Psoas muscle (tissue), 8 donors: ENCODE measurements around the gene HACL1. TPM values are rescaled to one million over a fixed set of nuclear protein-coding genes. Genes with fewer than 3 reads are reported as not detected.

ENCODE experiments used
- ATAC-seq, 4 donors: fragments of 200-7000 bp; cut with Tn5 transposase; one replicate each; pipeline ENCODE4 v1.9.1; 2020; ENCODE audit warnings: moderate library complexity in 3 of 4, mild to moderate bottlenecking in 2 of 4
- DNase-seq, 2 donors: peaks; one replicate each; pipeline ENCODE4 v3.0.0-alpha.2; 2020
- H3K27ac ChIP-seq: fragments of 200-600 bp; one replicate; pipeline ENCODE4 v1.8.0; 2022
- H3K27me3 ChIP-seq, 3 donors: fragments of 200-600 bp in 1 of 3; one replicate each; pipeline versions ENCODE4 v1.6.1 to v1.8.0; 2013 to 2022; ENCODE audit warnings: low read length in 2 of 3, mild to moderate bottlenecking in 2 of 3, moderate library complexity in 1 of 3; ENCODE audit not compliant: insufficient read depth in 3 of 3
- H3K36me3 ChIP-seq, 2 donors: fragments of 200-600 bp in 1 of 2; one replicate each; pipeline versions ENCODE4 v1.6.1 to v1.8.0; 2013 to 2022; ENCODE audit warnings: low read depth in 1 of 2, mild to moderate bottlenecking in 1 of 2, moderate library complexity in 1 of 2; ENCODE audit not compliant: insufficient read depth in 1 of 2
- H3K4me1 ChIP-seq: fragments of 200-600 bp; one replicate; pipeline ENCODE4 v1.8.0; 2022
- H3K4me3 ChIP-seq: fragments of 200-600 bp; one replicate; pipeline ENCODE4 v1.8.0; 2022; ENCODE audit warnings: mild to moderate bottlenecking
- H3K9me3 ChIP-seq: fragments of 200-600 bp; one replicate; pipeline ENCODE4 v1.8.0; 2022
- WGBS, 3 donors: extraction: QIAGEN DNeasy Blood & Tissue Kit; methylation state at CpG; one replicate each; pipeline versions ENCODE4 v1.1.6 to v1.1.7; 2013; 5-methylcytosine and 5-hydroxymethylcytosine counted together
- intact Hi-C, 2 donors: fragments of 100-400 bp; cut with DNase I; formaldehyde crosslinking; loops; one replicate each; pipeline versions ENCODE4 v1.11.0 to v1.14.2; 2022
- polyA plus RNA-seq, 3 donors: library from polyadenylated mRNA; stranded (reverse); fragments of 200-250 nt; gene quantifications; one replicate each; pipeline ENCODE4 v1.2.3, GENCODE V29; 2013
- total RNA-seq, 4 donors: library from RNA; stranded (reverse); fragmentation: NEBNext Ultra II Directional in 2 of 4; extraction: Animal tissue kit (Norgen Biotek cat#: 25700) in 2 of 4; gene quantifications; one replicate each; pipeline versions ENCODE4 v1.2.1 to v1.2.4, GENCODE V29; 2021 to 2023
- TF ChIP-seq, protein P1 (sequence below): fragments of 200-600 bp; IDR thresholded peaks from one replicate; pipeline ENCODE4 v1.8.0; 2022; ENCODE audit warnings: antibody characterized with exemption
- donor health status: healthy with polysubstance abuse.
- donor health status: DM: no; HTN: no; CAD: no; lungs with moderate emphysema.
- donor health status: Bipolar disorder and iron deficiency.
- donor health status: healthy.
- donor health status: DM: yes; HTN: yes; CAD: no.
- donor health status: DM: no; HTN: no; CAD: no.
- donor health status: DM: no; HTN: no; CAD: no.
- donor health status: DM: yes; HTN: yes; CAD: no.

The HACL1 gene
- total and polyA plus RNA-seq, 7 donors, result 8.2 to 20.2 (median 17.5) TPM

DNA sequence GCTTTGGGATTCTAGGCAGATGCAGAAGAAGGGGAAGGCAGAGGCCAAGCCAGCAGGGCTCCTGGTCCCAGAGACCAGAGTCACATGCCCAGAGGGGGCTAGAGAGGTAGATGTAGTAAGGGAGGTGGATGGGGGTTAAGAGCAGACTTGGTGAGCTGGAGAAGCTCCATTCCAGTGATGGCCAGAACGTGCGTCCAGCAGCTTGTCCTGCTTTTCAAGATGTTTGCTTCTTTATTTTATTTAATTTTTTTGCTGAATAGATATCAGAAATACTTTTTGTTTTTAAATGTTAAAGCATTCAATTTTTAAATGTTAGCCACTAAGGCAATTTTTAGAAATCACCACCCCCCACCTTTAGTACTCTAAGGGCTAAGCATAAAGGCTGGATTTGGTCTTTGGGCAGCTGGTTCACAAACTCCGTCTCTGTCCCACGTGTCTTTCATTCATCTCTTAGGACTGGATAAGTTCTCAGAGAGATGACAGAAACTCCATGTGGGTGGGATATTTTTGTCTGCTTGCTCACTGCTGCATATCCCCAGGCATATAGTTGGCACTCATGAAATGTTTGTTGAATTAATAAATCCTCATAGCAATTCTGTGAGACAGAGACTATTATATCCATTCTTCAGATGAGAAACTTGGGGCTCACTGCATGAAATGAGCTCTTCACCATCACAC is 86.6 kb downstream of the HACL1 start:
- intact Hi-C loops, result loop anchor here in 1 of 2 donors (5.0 kb wide), 1 partner anchor 48 kb away; no protein-coding TSS in a partner anchor
- TF ChIP-seq, protein P1, sequence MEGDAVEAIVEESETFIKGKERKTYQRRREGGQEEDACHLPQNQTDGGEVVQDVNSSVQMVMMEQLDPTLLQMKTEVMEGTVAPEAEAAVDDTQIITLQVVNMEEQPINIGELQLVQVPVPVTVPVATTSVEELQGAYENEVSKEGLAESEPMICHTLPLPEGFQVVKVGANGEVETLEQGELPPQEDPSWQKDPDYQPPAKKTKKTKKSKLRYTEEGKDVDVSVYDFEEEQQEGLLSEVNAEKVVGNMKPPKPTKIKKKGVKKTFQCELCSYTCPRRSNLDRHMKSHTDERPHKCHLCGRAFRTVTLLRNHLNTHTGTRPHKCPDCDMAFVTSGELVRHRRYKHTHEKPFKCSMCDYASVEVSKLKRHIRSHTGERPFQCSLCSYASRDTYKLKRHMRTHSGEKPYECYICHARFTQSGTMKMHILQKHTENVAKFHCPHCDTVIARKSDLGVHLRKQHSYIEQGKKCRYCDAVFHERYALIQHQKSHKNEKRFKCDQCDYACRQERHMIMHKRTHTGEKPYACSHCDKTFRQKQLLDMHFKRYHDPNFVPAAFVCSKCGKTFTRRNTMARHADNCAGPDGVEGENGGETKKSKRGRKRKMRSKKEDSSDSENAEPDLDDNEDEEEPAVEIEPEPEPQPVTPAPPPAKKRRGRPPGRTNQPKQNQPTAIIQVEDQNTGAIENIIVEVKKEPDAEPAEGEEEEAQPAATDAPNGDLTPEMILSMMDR, result no peak

GRCh38 chr3:15513810-15514662 is 87.3 kb downstream of the HACL1 start:
- 70 to 80% (median 79%) methylated on average over 5 of the region's 5 CpGs for WGBS, 3 donors
- TF ChIP-seq, protein P1, result no peak
- Histone ChIP-seq H3K4me1 (peaks cover 56% of the 10 kb centered on the region), H3K36me3 (no peaks in the 10 kb centered on the region), H3K27ac (peak overlapping the region; percentile 70), H3K4me3 (no peak overlapping the region), H3K27me3 (no peaks in the 10 kb centered on the region), H3K9me3 (no peaks in the 10 kb centered on the region)
- DNase-seq (no peak), ATAC-seq (no peak)
- intact Hi-C loops, result loop anchor here in 1 of 2 donors (5.0 kb wide), 1 partner anchor 47 kb away; no protein-coding TSS in a partner anchor

More for the DNA sequence above, 86.6 kb downstream of the HACL1 start:
- WGBS, 3 donors, result 48 to 62% (median 57%) methylated on average over 4 of the region's 4 CpGs
- ATAC-seq, result peak; percentile 80 to 86 (median 82)
- Histone ChIP-seq H3K4me3 (no peak overlapping the region), H3K4me1 (peaks cover 61% of the 10 kb centered on the region), H3K27me3 (no peaks in the 10 kb centered on the region), H3K27ac (peak overlapping the region; percentile 70), H3K36me3 (no peaks in the 10 kb centered on the region), H3K9me3 (no peaks in the 10 kb centered on the region)
- no peak for DNase-seq

GRCh38 chr3:15513116-15513515 is 88.3 kb downstream of the HACL1 start:
- Histone ChIP-seq H3K36me3 (no peaks in the 10 kb centered on the region), H3K9me3 (no peaks in the 10 kb centered on the region), H3K4me1 (peaks cover 52% of the 10 kb centered on the region), H3K27ac (peak overlapping the region; percentile 70), H3K27me3 (no peaks in the 10 kb centered on the region), H3K4me3 (no peak overlapping the region)
- no peak for DNase-seq
- intact Hi-C loops, result loop anchor here in 1 of 2 donors (5.0 kb wide), 1 partner anchor 46 kb away; no protein-coding TSS in a partner anchor
- TF ChIP-seq, protein P1, result no peak
- peak in 1 of 4 donors; percentile 28 for ATAC-seq
- 66 to 77% (median 66%) methylated on average over 7 of the region's 7 CpGs for WGBS, 3 donors

GRCh38 chr3:15512166-15512565 is 89.2 kb downstream of the HACL1 start:
- intact Hi-C loops, result loop anchor here in 1 of 2 donors (5.0 kb wide), 1 partner anchor 45 kb away; no protein-coding TSS in a partner anchor
- H3K4me3 ChIP-seq, result no peak overlapping the region
- no peaks in the 10 kb centered on the region for H3K9me3 ChIP-seq
- ATAC-seq (peak; percentile 69 to 84 (median 79)), DNase-seq (peak; percentile 43 to 79)
- no peaks in the 10 kb centered on the region for H3K36me3 ChIP-seq
- 5 to 8% (median 6%) methylated on average over 10 of the region's 10 CpGs for WGBS, 3 donors
- H3K27me3 ChIP-seq, result no peaks in the 10 kb centered on the region
- H3K4me1 ChIP-seq, result peaks cover 52% of the 10 kb centered on the region
- peak overlapping the region; percentile 70 for H3K27ac ChIP-seq
- TF ChIP-seq, protein P1, result no peak
